ENCODE data around the gene PDCL3.

DNA sequence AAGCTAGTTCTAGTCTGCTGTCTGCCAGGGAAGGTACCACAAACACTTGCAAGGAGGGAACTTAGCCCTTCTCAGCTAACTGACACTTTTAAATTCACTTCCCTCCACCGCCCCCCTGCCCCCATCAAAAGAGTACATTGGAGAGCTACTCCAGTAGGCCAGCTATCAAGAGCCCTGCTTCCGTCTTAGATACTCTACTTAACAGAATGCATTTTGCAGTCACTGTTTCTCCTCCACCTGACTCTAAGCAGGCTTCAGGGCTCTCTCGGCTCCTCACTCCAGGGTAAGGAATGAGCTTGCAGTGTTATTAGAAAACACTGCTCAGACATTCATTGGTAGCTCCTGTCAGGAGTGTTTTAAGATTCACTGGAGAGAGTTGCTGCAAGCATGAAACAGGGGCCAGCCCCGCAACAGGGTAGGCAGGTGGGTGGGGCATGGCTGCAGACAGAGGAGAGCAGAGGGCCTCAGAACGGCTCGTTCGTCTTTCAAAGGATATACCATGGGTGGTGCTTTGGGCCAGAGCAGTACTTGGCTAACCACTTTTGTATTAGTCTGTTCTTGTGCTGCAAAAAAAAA lies 35.3 kb upstream of the PDCL3 start:
- TF ChIP-seq, protein P1, sequence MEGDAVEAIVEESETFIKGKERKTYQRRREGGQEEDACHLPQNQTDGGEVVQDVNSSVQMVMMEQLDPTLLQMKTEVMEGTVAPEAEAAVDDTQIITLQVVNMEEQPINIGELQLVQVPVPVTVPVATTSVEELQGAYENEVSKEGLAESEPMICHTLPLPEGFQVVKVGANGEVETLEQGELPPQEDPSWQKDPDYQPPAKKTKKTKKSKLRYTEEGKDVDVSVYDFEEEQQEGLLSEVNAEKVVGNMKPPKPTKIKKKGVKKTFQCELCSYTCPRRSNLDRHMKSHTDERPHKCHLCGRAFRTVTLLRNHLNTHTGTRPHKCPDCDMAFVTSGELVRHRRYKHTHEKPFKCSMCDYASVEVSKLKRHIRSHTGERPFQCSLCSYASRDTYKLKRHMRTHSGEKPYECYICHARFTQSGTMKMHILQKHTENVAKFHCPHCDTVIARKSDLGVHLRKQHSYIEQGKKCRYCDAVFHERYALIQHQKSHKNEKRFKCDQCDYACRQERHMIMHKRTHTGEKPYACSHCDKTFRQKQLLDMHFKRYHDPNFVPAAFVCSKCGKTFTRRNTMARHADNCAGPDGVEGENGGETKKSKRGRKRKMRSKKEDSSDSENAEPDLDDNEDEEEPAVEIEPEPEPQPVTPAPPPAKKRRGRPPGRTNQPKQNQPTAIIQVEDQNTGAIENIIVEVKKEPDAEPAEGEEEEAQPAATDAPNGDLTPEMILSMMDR (optimal IDR thresholded peaks at IDR 0.05 in 1 of 3, IDR thresholded peaks at IDR 0.05 in 1 of 3, conservative IDR thresholded peaks at IDR 0.05 in 1 of 3; ENCODE audit: extremely low read depth in 1 of 3, insufficient read depth in 2 of 3, low read length in 3 of 3), result no peak
- no peak for TF ChIP-seq EZH2 (IDR thresholded peaks at IDR 0.05; ENCODE audit: low read length)

All from keratinocyte (primary cell).